RWPE1 (cell line): Measurements from ENCODE around the gene TYW1B.
"Not testable (repeated sequence)": the region's sequence is repeated elsewhere in the genome, so short reads cannot be mapped to it uniquely, and the experiment has no call there.

Experiments used
- CTCF ChIA-PET: fragments of 350-600 bp; sonication (Branson Sonifier 250); formaldehyde crosslinking; extraction: SDS; loops from one replicate; lab custom pipeline; 2021; lab: Yijun Ruan, JAX
- POLR2A ChIA-PET: fragments of 400-600 bp; formaldehyde crosslinking; extraction: SDS; loops from one replicate; lab custom pipeline; 2020; ENCODE audit warnings: antibody characterized with exemption; ENCODE audit not compliant: low non-redundant PET; lab: Yijun Ruan, JAX
- DNase-seq: peaks from one replicate; pipeline ENCODE4 v3.0.0; 2012; ENCODE audit warnings: low spot score
- H3K27ac ChIP-seq: fragments of 450-650 bp; 2 replicates; pipeline ENCODE4 v1.5.1; 2017
- TF ChIP-seq, protein P1 (sequence below): fragments of 450-650 bp; conservative IDR thresholded peaks from 2 replicates; pipeline ENCODE4 v1.5.1; 2017; ENCODE audit warnings: low read depth, mild to moderate bottlenecking

The TYW1B gene

GRCh38 chr7:72603476-72603875 is 224.5 kb downstream of the TYW1B start:
- CTCF ChIA-PET, POLR2A ChIA-PET, H3K27ac ChIP-seq, DNase-seq: not testable (repeated sequence)

GRCh38 chr7:72603073-72603472 is 224.9 kb downstream of the TYW1B start:
- ChIA-PET POLR2A (no interaction called here), CTCF (no interaction called here)
- TF ChIP-seq, protein P1, sequence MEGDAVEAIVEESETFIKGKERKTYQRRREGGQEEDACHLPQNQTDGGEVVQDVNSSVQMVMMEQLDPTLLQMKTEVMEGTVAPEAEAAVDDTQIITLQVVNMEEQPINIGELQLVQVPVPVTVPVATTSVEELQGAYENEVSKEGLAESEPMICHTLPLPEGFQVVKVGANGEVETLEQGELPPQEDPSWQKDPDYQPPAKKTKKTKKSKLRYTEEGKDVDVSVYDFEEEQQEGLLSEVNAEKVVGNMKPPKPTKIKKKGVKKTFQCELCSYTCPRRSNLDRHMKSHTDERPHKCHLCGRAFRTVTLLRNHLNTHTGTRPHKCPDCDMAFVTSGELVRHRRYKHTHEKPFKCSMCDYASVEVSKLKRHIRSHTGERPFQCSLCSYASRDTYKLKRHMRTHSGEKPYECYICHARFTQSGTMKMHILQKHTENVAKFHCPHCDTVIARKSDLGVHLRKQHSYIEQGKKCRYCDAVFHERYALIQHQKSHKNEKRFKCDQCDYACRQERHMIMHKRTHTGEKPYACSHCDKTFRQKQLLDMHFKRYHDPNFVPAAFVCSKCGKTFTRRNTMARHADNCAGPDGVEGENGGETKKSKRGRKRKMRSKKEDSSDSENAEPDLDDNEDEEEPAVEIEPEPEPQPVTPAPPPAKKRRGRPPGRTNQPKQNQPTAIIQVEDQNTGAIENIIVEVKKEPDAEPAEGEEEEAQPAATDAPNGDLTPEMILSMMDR: no peak
- no peak for DNase-seq
- H3K27ac ChIP-seq: no peak overlapping the region

DNA sequence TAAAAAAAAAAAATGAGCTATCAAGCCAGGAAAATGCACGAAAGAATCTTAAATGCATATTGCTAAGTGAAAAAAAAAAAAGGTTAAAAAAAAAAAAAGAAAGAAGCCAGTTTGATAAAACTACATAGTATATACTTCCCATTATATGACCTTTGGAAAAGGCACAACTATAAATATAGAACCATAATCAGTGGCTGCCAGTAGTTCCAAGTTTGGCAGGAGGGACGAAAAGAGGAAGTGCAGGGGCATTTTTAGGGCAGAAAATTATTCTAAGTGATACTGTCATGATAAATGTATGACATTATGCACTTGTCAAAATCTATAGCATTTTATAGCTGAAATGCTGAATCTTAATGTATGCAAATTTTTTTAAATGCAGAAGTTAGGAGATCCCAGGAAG is 226.3 kb downstream of the TYW1B start:
- H3K27ac ChIP-seq, DNase-seq: not testable (repeated sequence)
- CTCF ChIA-PET: interaction anchor here (0.6 kb wide), 1 partner anchor 1006 kb away, joined by 3 read pairs; no protein-coding TSS in a partner anchor
- POLR2A ChIA-PET: interaction anchor here (0.7 kb wide), 1 partner anchor 158 kb away, joined by 4 read pairs; no protein-coding TSS in a partner anchor

DNA sequence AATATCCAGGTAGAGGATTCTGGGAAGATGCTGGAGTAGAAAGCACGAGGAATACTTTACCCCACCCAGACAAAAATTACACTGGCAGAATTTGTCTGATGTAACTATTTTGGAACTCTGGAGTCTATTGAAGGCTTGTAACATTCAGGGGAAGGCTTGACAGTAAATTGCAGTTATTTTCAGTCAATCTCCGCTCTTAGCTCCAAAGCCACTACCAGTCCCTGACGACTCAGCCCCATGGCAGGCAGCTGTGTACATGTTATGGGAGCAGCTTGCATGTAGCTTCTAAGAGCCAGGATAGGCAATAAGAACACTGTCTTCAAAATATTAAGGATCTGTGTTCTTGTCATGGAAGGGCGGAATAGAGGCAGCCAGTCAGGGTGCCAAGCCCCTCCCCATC is 238.0 kb downstream of the TYW1B start:
- CTCF ChIA-PET, POLR2A ChIA-PET, H3K27ac ChIP-seq, DNase-seq: not testable (repeated sequence)

DNA sequence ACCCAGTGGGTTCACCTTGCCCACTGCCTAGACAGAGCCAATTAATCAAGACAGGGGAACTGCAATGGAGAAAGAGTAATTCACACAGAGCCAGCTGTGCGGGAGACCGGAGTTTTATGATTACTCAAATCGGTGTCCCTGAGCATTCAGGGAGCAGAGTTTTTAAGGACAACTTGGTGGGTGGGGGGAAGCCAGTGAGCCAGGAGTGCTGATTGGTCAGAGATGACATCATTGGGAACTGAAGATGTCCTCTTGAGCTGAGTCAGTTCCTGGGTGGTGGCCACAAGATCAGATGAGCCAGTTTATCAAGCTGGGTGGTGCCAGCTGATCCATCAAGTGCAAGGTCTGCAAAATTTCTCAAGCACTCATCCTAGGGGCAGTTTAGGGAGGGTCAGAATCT is 240.7 kb downstream of the TYW1B start:
- DNase-seq, CTCF ChIA-PET, H3K27ac ChIP-seq: not testable (repeated sequence)
- POLR2A ChIA-PET: interaction anchor here (0.5 kb wide), 1 partner anchor 32 kb away, joined by 4 read pairs; no protein-coding TSS in a partner anchor

DNA sequence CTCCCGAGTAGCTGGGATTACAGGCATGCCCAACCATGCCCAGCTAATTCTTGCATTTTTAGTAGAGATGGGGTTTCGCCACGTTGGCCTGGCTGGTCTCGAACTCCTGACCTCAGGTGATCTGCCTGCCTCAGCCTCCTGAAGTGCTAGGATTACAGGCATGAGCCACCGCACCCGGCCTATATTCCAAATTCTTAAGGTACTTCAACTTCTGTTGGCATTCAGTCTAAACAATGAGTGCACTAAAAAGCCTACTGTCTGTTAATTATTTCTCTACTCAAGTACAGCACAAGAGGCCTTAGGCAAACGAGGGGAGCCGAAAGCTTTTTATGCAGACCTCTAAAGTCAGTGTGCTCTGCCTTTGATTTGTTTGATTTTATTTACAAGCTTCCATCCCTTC is 243.4 kb downstream of the TYW1B start:
- CTCF ChIA-PET, POLR2A ChIA-PET, H3K27ac ChIP-seq, DNase-seq: not testable (repeated sequence)

- CTCF ChIA-PET, H3K27ac ChIP-seq, DNase-seq, POLR2A ChIA-PET: not testable (repeated sequence)
Measured at GRCh38 chr7:72583620-72584361, 244.2 kb downstream of the TYW1B start.

DNA sequence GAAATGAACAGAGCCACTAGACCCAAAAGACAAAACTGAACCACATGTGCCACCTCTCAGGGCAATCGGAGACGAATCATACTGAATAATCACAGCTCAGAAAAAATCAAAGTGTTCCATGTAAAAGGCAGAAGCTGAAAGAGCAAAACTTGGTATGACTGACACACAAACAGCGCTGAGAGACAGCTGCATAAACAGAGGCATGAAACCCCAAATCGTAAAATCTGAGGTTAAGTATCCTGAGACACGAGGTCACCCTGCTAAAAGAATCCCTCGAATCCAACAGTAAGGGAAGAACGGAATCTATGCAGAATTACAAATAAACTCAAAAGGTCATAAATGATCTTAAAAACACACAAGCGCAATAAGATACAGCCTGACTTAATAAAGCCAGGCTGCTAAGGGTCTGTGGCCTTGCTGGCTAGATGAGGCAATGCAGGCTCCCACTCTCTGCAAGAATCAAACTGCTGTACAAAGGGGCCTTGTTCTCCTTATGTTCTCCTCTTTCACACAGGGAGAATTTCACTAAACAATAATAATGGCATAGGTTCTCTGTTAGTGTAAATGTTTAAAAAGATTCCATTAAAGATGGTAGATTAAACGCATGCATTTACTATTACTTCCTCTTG is 247.7 kb downstream of the TYW1B start:
- DNase-seq, POLR2A ChIA-PET: not testable (repeated sequence)

DNA sequence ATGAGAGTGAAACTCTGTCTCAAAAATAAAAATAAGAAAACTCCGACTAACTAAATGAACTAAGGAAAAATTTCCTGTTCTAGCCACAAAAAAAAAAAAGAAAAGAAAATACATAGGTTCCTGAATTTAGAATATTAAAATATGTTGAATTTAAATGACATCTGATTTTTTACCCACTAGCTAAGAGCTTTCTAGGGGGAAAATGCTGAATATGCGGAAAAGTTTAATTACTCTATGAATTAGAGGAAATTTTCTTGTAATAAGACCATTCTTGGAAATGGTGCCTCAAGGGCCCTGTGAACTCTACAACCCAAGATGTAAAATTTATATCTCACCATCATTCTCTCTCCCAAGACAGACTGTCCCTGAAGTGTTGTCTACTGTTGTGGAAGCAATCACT is 250.9 kb downstream of the TYW1B start:
- POLR2A ChIA-PET: no interaction called here
- CTCF ChIA-PET: no interaction called here
- TF ChIP-seq, protein P1: no peak
- DNase-seq: no peak
- H3K27ac ChIP-seq: no peak overlapping the region

More for the DNA sequence above, 247.7 kb downstream of the TYW1B start:
- H3K27ac ChIP-seq, CTCF ChIA-PET: not testable (repeated sequence)

DNA sequence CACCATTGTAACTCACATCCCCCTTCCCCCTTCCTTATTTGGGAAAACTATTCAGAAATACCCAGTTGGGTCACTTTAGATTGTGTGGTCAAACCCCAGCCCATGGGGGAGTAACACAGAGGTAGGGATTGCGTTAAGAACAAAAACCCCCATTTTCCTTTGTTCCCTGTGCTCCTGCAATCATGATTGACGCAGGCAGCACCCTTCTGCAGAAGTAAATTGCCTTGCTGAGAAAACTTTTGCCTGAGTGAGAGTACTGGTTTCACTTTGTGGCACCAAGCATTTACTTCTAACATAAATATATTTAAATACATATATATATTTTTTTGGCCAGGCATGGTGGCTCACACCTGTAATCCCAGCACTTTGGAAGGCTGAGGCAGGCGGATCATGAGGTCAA is 266.0 kb downstream of the TYW1B start:
- CTCF ChIA-PET, POLR2A ChIA-PET, DNase-seq, H3K27ac ChIP-seq: not testable (repeated sequence)

DNA sequence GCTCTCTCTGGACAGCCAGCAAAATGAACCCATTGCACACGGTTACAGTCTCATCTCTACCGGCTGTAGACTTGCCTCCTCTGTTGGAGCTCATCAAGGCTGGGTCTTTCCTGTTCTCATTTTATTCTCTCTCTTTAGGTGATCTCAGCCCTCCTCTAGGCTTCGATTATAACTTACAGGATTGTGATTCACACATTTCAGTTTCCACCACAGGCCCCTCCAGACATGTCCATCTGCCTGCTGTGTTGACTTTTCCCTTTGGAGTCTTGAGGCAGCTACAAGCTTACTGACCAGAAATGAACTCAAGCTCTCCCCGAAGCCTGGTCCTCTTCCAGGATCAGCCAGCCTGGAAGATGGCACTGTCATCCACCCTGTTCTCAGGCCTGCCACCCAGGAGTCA is 268.5 kb downstream of the TYW1B start:
- DNase-seq, CTCF ChIA-PET, POLR2A ChIA-PET, H3K27ac ChIP-seq: not testable (repeated sequence)

DNA sequence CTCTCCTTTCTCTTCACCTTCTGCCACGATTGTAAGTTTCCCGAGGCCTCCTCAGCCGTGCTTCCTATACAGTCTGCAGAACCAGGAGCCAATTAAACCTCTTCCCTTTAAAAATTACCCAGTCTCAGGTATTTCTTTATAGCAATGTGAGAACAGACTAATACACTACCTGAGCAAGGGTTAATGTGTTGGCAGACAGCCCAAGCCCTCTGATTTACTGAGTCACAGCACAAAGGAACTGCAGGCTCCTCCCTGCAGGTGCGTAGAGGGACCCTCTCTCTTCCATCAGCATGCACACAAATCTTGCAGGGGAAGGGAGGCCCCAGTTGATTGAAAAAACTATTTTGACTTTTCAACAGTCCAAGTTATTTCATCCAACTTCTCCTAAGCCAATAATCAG is 271.3 kb downstream of the TYW1B start:
- H3K27ac ChIP-seq, CTCF ChIA-PET, POLR2A ChIA-PET, DNase-seq: not testable (repeated sequence)

DNA sequence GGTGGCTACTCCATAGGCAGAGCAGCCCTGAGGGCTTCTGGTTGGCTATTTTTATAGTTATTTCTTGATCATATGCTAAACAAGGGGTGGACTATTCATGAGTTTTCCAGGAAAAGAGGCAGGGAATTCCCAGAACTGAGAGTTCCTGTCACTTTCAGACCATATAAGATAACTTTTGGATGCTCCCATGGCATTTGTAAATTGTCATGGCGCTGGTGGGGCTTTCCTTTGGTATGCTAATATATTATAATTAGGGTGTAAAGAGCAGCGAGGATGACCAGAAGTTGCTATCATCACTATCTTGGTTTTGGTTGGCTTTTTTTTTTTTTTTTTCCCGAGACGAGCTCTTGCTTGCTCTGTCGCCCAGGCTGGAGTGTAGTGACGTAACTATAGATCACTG is 272.8 kb downstream of the TYW1B start:
- ChIA-PET CTCF (interaction anchor here (0.8 kb wide), 1 partner anchor 549 kb away, joined by 4 read pairs; no protein-coding TSS in a partner anchor), POLR2A (interaction anchor here (0.6 kb wide), 1 partner anchor 32 kb away, joined by 4 read pairs; no protein-coding TSS in a partner anchor)
- DNase-seq, H3K27ac ChIP-seq: not testable (repeated sequence)

GRCh38 chr7:72554401-72554800 is 273.6 kb downstream of the TYW1B start:
- H3K27ac ChIP-seq, POLR2A ChIA-PET, DNase-seq: not testable (repeated sequence)
- CTCF ChIA-PET: interaction anchor here (0.8 kb wide), 1 partner anchor 548 kb away, joined by 4 read pairs; no protein-coding TSS in a partner anchor

- POLR2A ChIA-PET, CTCF ChIA-PET, H3K27ac ChIP-seq, DNase-seq: not testable (repeated sequence)
Measured at GRCh38 chr7:72550454-72550853, 277.5 kb downstream of the TYW1B start.
